Chondrocyte (in vitro differentiated cells): ENCODE data around the gene TEAD1. TPM values are rescaled to one million over a fixed set of nuclear protein-coding genes. Genes with fewer than 3 reads are reported as not detected.

Source experiments
- DNase-seq: peaks from one replicate; pipeline ENCODE4 v3.0.0; 2021; ENCODE audit warnings: mixed read lengths, low spot score
- H3K27ac Mint-ChIP-seq: one replicate; pipeline ENCODE4 v1.8.0; 2021; ENCODE audit warnings: mild to moderate bottlenecking, moderate library complexity, mixed read lengths; ENCODE audit not compliant: unreplicated experiment
- H3K27me3 Mint-ChIP-seq: 2 replicates; pipeline ENCODE4 v1.8.0; 2021; ENCODE audit warnings: low read depth, mixed read lengths
- H3K36me3 Mint-ChIP-seq: 2 replicates; pipeline ENCODE4 v1.8.0; 2021; ENCODE audit warnings: low read depth, mixed read lengths
- H3K4me1 Mint-ChIP-seq: 2 replicates; pipeline ENCODE4 v1.8.0; 2021; ENCODE audit warnings: low read depth, mild to moderate bottlenecking, mixed read lengths
- H3K4me3 Mint-ChIP-seq: one replicate; pipeline ENCODE4 v1.8.0; 2021; ENCODE audit warnings: mild to moderate bottlenecking, moderate library complexity, mixed read lengths; ENCODE audit not compliant: unreplicated experiment
- H3K9me3 Mint-ChIP-seq: 2 replicates; pipeline ENCODE4 v1.8.0; 2021; ENCODE audit warnings: low read depth, mixed read lengths
- CTCF ChIP-seq: fragments of 200-600 bp; sonication (generic); IDR thresholded peaks from 2 replicates; pipeline ENCODE4 v1.5.0; 2021; ENCODE audit warnings: antibody characterized with exemption, mild to moderate bottlenecking, moderate library complexity
- total RNA-seq: library from RNA; stranded (reverse); gene quantifications from 3 replicates; pipeline ENCODE4 v1.2.1, GENCODE V29; 2021

Gene TEAD1
- total RNA-seq, 1 donor from 2014 or later, result 137 TPM

- Mint-ChIP-seq H3K9me3 (no peaks in the 10 kb centered on the region), H3K4me1 (peaks cover 50% of the 10 kb centered on the region), H3K27ac (no peak overlapping the region), H3K4me3 (no peak overlapping the region), H3K27me3 (no peaks in the 10 kb centered on the region), H3K36me3 (peaks cover 3% of the 10 kb centered on the region)
- TF ChIP-seq CTCF, result no peak
- DNase-seq, result no peak
These were observed 92.8 kb downstream of the TEAD1 start for GRCh38 chr11:12767027-12767426.

GRCh38 chr11:12767577-12767976, 93.4 kb downstream of the TEAD1 start:
- DNase-seq, result no peak
- Mint-ChIP-seq H3K4me1 (peaks cover 50% of the 10 kb centered on the region), H3K4me3 (no peak overlapping the region), H3K27me3 (no peaks in the 10 kb centered on the region), H3K36me3 (peaks cover 3% of the 10 kb centered on the region), H3K9me3 (no peaks in the 10 kb centered on the region), H3K27ac (peak overlapping the region; percentile 80)
- TF ChIP-seq CTCF, result no peak

DNA sequence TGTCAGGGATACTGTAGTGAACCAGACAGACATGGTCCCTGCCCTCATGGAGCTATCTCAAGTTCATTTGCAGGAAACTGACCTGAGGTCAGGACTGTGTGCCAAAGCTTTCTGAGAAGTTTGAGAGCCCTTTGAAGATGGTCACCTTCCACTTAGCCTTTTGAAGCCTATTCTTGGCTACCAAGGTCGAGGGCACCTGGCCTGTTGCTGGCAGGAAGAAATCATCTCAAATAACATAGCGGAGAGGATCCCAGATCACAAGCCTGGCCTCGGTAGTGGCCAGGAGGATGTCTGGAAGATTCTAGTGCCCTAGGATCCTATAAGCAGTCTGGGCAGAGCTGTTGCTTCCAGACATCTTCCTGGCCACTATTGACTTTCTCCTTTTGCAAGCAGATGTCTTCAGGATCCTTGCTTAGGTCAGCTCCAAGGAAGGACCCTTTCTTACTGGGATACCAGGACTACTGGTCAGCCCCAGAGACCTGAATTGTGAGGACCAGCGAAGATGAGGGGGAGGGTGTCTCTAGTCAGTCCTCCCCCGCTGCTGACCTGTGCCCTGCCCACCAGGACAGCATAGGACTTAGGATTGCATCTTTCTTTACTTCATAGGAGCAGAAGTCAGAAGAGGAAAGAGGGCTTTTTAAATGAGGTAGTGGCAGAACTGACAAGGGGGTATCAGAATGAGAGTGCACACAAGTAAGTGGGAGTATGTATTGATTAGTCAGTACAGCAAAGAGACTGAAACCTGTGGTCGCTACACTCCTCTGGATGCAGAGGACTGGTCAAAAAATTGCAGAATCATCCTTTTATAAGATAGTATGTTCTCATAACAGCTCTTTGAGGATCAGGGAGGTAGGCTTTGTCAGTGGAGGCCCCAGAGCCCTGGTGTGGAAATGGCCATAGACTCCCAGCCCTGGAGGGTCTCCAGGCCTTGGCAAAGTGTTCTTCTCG, 94.8 kb downstream of the TEAD1 start:
- H3K4me1 Mint-ChIP-seq, result peaks cover 58% of the 10 kb centered on the region
- TF ChIP-seq CTCF, result no peak
- no peak overlapping the region for H3K4me3 Mint-ChIP-seq
- no peak for DNase-seq
- H3K9me3 Mint-ChIP-seq, result no peaks in the 10 kb centered on the region
- H3K27ac Mint-ChIP-seq, result no peak overlapping the region
- no peaks in the 10 kb centered on the region for H3K27me3 Mint-ChIP-seq
- H3K36me3 Mint-ChIP-seq, result peaks cover 3% of the 10 kb centered on the region

GRCh38 chr11:12769834-12770345, 95.7 kb downstream of the TEAD1 start:
- H3K4me1 Mint-ChIP-seq, result peaks cover 54% of the 10 kb centered on the region
- H3K27ac Mint-ChIP-seq, result no peak overlapping the region
- H3K4me3 Mint-ChIP-seq, result no peak overlapping the region
- no peak for TF ChIP-seq CTCF
- H3K36me3 Mint-ChIP-seq, result peaks cover 3% of the 10 kb centered on the region
- no peak for DNase-seq
- no peaks in the 10 kb centered on the region for H3K9me3 Mint-ChIP-seq
- no peaks in the 10 kb centered on the region for H3K27me3 Mint-ChIP-seq

DNA sequence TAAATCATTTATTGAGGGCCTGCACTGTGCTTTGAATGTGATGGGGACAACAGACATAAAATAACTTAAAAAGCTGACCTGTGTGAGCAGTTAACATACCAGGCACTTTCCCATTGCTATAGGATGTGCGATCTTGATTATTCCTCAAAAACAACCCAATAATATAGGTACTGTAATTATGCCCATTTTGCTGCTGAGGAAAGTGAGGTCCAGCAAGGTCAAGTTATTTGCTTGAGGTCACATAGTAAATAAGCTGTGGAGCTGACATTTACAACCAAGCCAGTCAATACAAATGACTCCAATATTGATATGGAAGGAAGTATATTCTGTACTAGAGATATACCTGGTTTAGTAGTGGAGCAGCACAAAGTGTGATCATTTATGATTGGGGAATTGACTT, 96.2 kb downstream of the TEAD1 start:
- Mint-ChIP-seq H3K4me1 (peaks cover 54% of the 10 kb centered on the region), H3K27me3 (no peaks in the 10 kb centered on the region), H3K36me3 (peaks cover 3% of the 10 kb centered on the region), H3K9me3 (no peaks in the 10 kb centered on the region), H3K27ac (no peak overlapping the region), H3K4me3 (no peak overlapping the region)
- TF ChIP-seq CTCF, result no peak
- DNase-seq, result no peak
